WTC11 (cell line): ENCODE data around the gene TGM1. TPM values are rescaled to one million over a fixed set of nuclear protein-coding genes. Genes with fewer than 3 reads are reported as not detected.

ENCODE experiments used
- ATAC-seq: fragments of 200-7000 bp; cut with Tn5 transposase; 2 replicates; pipeline ENCODE4 v1.10.0; 2021; ENCODE audit warnings: mild to moderate bottlenecking, moderate library complexity
- CTCF ChIA-PET: fragments of 300-600 bp; sonication (Branson Sonifier 250); formaldehyde crosslinking; loops from one replicate; lab custom pipeline; 2021; ENCODE audit warnings: antibody characterized with exemption; lab: Charles Lee
- POLR2A ChIA-PET: fragments of 350-600 bp; sonication (Branson Sonifier 250); formaldehyde crosslinking; loops from one replicate; lab custom pipeline; 2021; ENCODE audit warnings: antibody characterized with exemption; lab: Charles Lee
- DNase-seq: peaks from one replicate; pipeline ENCODE4 v3.0.0; 2021; ENCODE audit warnings: low spot score
- H3K27ac Mint-ChIP-seq: 2 replicates; pipeline ENCODE4 v1.8.0; 2021; ENCODE audit warnings: mixed read lengths
- H3K27me3 Mint-ChIP-seq: 2 replicates; pipeline ENCODE4 v1.8.0; 2021; ENCODE audit warnings: low read depth, mild to moderate bottlenecking, moderate library complexity, mixed read lengths
- H3K36me3 Mint-ChIP-seq: 2 replicates; pipeline ENCODE4 v1.8.0; 2021; ENCODE audit warnings: mixed read lengths
- H3K4me1 Mint-ChIP-seq: 2 replicates; pipeline ENCODE4 v1.8.0; 2022; ENCODE audit warnings: mixed read lengths
- H3K4me3 Mint-ChIP-seq: 2 replicates; pipeline ENCODE4 v1.8.0; 2021; ENCODE audit warnings: mild to moderate bottlenecking, moderate library complexity, mixed read lengths
- H3K9me3 Mint-ChIP-seq: 2 replicates; pipeline ENCODE4 v1.8.0; 2021; ENCODE audit warnings: mixed read lengths
- ELF4 ChIP-seq: sonication (generic); formaldehyde crosslinking; IDR thresholded peaks from 2 replicates; pipeline ENCODE4 v1.8.1; 2022; ENCODE audit warnings: low read depth, mild to moderate bottlenecking, moderate library complexity, missing genetic modification reagents
- ESRRA ChIP-seq: sonication (generic); formaldehyde crosslinking; IDR thresholded peaks from 2 replicates; pipeline ENCODE4 v1.8.1; 2022; ENCODE audit warnings: mild to moderate bottlenecking, missing genetic modification reagents, borderline replicate concordance
- ETV6 ChIP-seq: sonication (generic); formaldehyde crosslinking; IDR thresholded peaks from 2 replicates; pipeline ENCODE4 v1.8.1; 2022; ENCODE audit warnings: mild to moderate bottlenecking, missing genetic modification reagents
- GABPB1 ChIP-seq: sonication (generic); formaldehyde crosslinking; IDR thresholded peaks from 2 replicates; pipeline ENCODE4 v1.8.1; 2023; ENCODE audit warnings: mild to moderate bottlenecking, missing genetic modification reagents
- NR1H2 ChIP-seq: sonication (generic); formaldehyde crosslinking; IDR thresholded peaks from 2 replicates; pipeline ENCODE4 v1.9.0; 2021; ENCODE audit warnings: mild to moderate bottlenecking, moderate library complexity, missing genetic modification reagents
- ZNF121 ChIP-seq: sonication (generic); formaldehyde crosslinking; IDR thresholded peaks from 2 replicates; pipeline ENCODE4 v1.8.0; 2023; ENCODE audit warnings: missing genetic modification reagents
- ZNF138 ChIP-seq: sonication (generic); formaldehyde crosslinking; conservative IDR thresholded peaks from 2 replicates; pipeline ENCODE4 v1.8.1; 2022; ENCODE audit warnings: mild to moderate bottlenecking, moderate library complexity, missing genetic modification reagents
- ZNF219 ChIP-seq: sonication (generic); formaldehyde crosslinking; IDR thresholded peaks from 2 replicates; pipeline ENCODE4 v1.8.0; 2023; ENCODE audit warnings: missing genetic modification reagents, mild to moderate bottlenecking, borderline replicate concordance
- ZNF232 ChIP-seq: sonication (generic); formaldehyde crosslinking; IDR thresholded peaks from 2 replicates; pipeline ENCODE4 v1.8.0; 2022; ENCODE audit warnings: mild to moderate bottlenecking, missing genetic modification reagents
- ZNF423 ChIP-seq: fragments of 250-450 bp; sonication (Bioruptor Pico); IDR thresholded peaks from 2 replicates; pipeline ENCODE4 v2.1.2; 2022; ENCODE audit warnings: mild to moderate bottlenecking, moderate library complexity
- total RNA-seq: library from RNA; stranded (reverse); gene quantifications from 3 replicates; pipeline ENCODE4 v1.2.3, GENCODE V29; 2021
- TF ChIP-seq, protein P1 (sequence below): fragments of 250-450 bp; sonication (Bioruptor Pico); IDR thresholded peaks from 2 replicates; pipeline ENCODE4 v1.9.0; 2021; ENCODE audit warnings: mild to moderate bottlenecking
- TF ChIP-seq, protein P2 (sequence below): sonication (generic); formaldehyde crosslinking; IDR thresholded peaks from 2 replicates; pipeline ENCODE4 v1.8.0; 2022; ENCODE audit warnings: mild to moderate bottlenecking, missing genetic modification reagents
- TF ChIP-seq, protein P3 (sequence below): sonication (generic); formaldehyde crosslinking; IDR thresholded peaks from 2 replicates; pipeline ENCODE4 v1.8.1; 2023; ENCODE audit warnings: mild to moderate bottlenecking, missing genetic modification reagents, borderline replicate concordance
- TF ChIP-seq, protein P4 (sequence below): sonication (generic); formaldehyde crosslinking; conservative IDR thresholded peaks from 2 replicates; pipeline ENCODE4 v1.8.1; 2023; ENCODE audit warnings: mild to moderate bottlenecking, low read depth, missing genetic modification reagents, moderate library complexity
- TF ChIP-seq, protein P5 (sequence below): sonication (generic); formaldehyde crosslinking; IDR thresholded peaks from 2 replicates; pipeline ENCODE4 v1.8.1; 2023; ENCODE audit warnings: mild to moderate bottlenecking, missing genetic modification reagents, moderate library complexity
- TF ChIP-seq, protein P6 (sequence below): sonication (generic); formaldehyde crosslinking; IDR thresholded peaks from 2 replicates; pipeline ENCODE4 v1.8.1; 2023; ENCODE audit warnings: mild to moderate bottlenecking, missing genetic modification reagents, moderate library complexity
- TF ChIP-seq, protein P7 (sequence below): sonication (generic); formaldehyde crosslinking; IDR thresholded peaks from 2 replicates; pipeline ENCODE4 v1.8.0; 2022; ENCODE audit warnings: mild to moderate bottlenecking, missing genetic modification reagents
- TF ChIP-seq, protein P8 (sequence below): fragments of 250-450 bp; sonication (Bioruptor Pico); IDR thresholded peaks from 2 replicates; pipeline ENCODE4 v1.9.0; 2021; ENCODE audit warnings: mild to moderate bottlenecking
- TF ChIP-seq, protein P9 (sequence below): sonication (generic); formaldehyde crosslinking; IDR thresholded peaks from 2 replicates; pipeline ENCODE4 v1.8.1; 2022; ENCODE audit warnings: mild to moderate bottlenecking, missing genetic modification reagents, moderate library complexity, borderline replicate concordance

TGM1 gene
- total RNA-seq, 1 experiment from 2014 or later, result 5.2 TPM

DNA sequence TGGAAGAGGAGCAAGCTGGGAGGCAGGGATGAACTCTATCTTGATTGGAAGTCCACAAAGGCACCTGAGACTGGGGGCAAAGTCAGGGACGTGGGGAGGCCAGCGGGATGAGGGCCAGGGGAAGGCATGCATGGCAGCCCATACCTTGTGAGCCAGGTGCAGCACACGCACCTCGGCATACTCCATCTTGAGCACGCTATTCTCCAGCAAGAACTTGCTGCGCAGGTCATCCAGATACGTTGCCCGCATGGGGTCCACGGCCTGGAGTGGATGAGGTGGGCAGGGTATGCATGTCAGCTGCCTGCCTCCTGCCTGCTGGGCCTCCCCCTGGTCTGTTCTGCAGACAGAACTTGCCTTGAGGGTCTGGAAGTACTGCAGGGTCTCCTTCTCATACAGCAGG, 4.5 kb upstream of the TGM1 start (continued):
- TF ChIP-seq, protein P1, sequence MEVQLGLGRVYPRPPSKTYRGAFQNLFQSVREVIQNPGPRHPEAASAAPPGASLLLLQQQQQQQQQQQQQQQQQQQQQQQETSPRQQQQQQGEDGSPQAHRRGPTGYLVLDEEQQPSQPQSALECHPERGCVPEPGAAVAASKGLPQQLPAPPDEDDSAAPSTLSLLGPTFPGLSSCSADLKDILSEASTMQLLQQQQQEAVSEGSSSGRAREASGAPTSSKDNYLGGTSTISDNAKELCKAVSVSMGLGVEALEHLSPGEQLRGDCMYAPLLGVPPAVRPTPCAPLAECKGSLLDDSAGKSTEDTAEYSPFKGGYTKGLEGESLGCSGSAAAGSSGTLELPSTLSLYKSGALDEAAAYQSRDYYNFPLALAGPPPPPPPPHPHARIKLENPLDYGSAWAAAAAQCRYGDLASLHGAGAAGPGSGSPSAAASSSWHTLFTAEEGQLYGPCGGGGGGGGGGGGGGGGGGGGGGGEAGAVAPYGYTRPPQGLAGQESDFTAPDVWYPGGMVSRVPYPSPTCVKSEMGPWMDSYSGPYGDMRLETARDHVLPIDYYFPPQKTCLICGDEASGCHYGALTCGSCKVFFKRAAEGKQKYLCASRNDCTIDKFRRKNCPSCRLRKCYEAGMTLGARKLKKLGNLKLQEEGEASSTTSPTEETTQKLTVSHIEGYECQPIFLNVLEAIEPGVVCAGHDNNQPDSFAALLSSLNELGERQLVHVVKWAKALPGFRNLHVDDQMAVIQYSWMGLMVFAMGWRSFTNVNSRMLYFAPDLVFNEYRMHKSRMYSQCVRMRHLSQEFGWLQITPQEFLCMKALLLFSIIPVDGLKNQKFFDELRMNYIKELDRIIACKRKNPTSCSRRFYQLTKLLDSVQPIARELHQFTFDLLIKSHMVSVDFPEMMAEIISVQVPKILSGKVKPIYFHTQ (CRISPR knock-in tag), result no peak
- TF ChIP-seq, protein P2, sequence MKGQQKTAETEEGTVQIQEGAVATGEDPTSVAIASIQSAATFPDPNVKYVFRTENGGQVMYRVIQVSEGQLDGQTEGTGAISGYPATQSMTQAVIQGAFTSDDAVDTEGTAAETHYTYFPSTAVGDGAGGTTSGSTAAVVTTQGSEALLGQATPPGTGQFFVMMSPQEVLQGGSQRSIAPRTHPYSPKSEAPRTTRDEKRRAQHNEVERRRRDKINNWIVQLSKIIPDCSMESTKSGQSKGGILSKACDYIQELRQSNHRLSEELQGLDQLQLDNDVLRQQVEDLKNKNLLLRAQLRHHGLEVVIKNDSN (CRISPR knock-in tag), result no peak
- TF ChIP-seq NR1H2 (CRISPR knock-in tag) (no peak), ZNF121 (no peak), ZNF232 (no peak), ESRRA (CRISPR knock-in tag) (no peak)

DNA sequence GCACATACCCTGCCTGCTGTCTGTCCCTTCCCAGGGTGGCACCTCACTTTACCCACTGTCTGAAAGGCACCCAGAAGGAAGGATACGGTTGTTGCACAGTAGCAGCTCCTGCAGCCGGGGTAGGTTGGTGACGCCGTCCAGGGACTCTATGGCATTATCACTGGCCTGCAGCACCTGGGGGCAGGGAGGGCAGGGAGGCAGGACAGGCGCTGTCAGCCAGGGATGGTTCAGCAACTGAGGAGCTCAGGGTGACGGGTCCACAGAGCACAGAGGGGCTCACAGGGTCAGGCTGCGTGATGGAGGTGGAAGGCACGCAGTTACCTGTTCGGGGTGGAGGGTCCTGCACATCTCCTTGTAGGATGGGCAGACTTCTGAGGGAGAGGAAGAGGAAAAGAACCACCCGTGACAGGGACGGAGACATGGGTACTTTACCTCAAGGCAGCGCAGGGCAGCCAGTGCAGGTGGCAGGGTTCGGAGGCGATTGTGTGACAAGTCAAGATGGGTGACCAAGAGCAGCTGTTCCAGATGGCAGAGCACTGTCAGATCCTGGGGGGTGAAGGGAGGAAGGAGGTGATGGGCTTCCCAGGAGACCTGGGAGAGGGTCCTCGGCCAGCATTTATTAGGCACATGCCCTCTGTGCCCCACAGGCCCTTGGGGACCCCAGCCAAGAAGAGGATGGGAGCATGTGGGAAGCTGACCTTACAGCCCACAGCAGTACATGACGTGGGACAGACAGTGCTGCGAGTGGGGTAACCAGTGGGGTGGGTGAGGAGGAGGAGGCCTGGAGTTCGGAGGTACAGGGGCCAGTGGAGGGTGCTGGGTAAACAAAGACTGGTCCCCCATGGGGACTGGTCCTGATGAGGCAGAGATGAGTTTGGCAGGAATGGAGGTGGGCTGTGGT, 3.6 kb upstream of the TGM1 start:
- TF ChIP-seq, protein P3, sequence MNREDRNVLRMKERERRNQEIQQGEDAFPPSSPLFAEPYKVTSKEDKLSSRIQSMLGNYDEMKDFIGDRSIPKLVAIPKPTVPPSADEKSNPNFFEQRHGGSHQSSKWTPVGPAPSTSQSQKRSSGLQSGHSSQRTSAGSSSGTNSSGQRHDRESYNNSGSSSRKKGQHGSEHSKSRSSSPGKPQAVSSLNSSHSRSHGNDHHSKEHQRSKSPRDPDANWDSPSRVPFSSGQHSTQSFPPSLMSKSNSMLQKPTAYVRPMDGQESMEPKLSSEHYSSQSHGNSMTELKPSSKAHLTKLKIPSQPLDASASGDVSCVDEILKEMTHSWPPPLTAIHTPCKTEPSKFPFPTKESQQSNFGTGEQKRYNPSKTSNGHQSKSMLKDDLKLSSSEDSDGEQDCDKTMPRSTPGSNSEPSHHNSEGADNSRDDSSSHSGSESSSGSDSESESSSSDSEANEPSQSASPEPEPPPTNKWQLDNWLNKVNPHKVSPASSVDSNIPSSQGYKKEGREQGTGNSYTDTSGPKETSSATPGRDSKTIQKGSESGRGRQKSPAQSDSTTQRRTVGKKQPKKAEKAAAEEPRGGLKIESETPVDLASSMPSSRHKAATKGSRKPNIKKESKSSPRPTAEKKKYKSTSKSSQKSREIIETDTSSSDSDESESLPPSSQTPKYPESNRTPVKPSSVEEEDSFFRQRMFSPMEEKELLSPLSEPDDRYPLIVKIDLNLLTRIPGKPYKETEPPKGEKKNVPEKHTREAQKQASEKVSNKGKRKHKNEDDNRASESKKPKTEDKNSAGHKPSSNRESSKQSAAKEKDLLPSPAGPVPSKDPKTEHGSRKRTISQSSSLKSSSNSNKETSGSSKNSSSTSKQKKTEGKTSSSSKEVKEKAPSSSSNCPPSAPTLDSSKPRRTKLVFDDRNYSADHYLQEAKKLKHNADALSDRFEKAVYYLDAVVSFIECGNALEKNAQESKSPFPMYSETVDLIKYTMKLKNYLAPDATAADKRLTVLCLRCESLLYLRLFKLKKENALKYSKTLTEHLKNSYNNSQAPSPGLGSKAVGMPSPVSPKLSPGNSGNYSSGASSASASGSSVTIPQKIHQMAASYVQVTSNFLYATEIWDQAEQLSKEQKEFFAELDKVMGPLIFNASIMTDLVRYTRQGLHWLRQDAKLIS (CRISPR knock-in tag), result no peak
- TF ChIP-seq ZNF232 (no peak), ZNF423 (CRISPR knock-in tag) (no peak), ZNF219 (CRISPR knock-in tag) (no peak), ZNF121 (no peak), ELF4 (CRISPR knock-in tag) (no peak), GABPB1 (CRISPR knock-in tag) (no peak), ZNF138 (CRISPR knock-in tag) (no peak), ETV6 (no peak)
- TF ChIP-seq, protein P4, sequence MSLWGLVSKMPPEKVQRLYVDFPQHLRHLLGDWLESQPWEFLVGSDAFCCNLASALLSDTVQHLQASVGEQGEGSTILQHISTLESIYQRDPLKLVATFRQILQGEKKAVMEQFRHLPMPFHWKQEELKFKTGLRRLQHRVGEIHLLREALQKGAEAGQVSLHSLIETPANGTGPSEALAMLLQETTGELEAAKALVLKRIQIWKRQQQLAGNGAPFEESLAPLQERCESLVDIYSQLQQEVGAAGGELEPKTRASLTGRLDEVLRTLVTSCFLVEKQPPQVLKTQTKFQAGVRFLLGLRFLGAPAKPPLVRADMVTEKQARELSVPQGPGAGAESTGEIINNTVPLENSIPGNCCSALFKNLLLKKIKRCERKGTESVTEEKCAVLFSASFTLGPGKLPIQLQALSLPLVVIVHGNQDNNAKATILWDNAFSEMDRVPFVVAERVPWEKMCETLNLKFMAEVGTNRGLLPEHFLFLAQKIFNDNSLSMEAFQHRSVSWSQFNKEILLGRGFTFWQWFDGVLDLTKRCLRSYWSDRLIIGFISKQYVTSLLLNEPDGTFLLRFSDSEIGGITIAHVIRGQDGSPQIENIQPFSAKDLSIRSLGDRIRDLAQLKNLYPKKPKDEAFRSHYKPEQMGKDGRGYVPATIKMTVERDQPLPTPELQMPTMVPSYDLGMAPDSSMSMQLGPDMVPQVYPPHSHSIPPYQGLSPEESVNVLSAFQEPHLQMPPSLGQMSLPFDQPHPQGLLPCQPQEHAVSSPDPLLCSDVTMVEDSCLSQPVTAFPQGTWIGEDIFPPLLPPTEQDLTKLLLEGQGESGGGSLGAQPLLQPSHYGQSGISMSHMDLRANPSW (CRISPR knock-in tag), result no peak
- TF ChIP-seq, protein P5, sequence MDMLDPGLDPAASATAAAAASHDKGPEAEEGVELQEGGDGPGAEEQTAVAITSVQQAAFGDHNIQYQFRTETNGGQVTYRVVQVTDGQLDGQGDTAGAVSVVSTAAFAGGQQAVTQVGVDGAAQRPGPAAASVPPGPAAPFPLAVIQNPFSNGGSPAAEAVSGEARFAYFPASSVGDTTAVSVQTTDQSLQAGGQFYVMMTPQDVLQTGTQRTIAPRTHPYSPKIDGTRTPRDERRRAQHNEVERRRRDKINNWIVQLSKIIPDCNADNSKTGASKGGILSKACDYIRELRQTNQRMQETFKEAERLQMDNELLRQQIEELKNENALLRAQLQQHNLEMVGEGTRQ, result no peak
- TF ChIP-seq, protein P6, sequence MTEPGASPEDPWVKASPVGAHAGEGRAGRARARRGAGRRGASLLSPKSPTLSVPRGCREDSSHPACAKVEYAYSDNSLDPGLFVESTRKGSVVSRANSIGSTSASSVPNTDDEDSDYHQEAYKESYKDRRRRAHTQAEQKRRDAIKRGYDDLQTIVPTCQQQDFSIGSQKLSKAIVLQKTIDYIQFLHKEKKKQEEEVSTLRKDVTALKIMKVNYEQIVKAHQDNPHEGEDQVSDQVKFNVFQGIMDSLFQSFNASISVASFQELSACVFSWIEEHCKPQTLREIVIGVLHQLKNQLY (CRISPR knock-in tag), result no peak
- TF ChIP-seq, protein P7, sequence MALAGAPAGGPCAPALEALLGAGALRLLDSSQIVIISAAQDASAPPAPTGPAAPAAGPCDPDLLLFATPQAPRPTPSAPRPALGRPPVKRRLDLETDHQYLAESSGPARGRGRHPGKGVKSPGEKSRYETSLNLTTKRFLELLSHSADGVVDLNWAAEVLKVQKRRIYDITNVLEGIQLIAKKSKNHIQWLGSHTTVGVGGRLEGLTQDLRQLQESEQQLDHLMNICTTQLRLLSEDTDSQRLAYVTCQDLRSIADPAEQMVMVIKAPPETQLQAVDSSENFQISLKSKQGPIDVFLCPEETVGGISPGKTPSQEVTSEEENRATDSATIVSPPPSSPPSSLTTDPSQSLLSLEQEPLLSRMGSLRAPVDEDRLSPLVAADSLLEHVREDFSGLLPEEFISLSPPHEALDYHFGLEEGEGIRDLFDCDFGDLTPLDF (CRISPR knock-in tag), result no peak
- TF ChIP-seq, protein P8, sequence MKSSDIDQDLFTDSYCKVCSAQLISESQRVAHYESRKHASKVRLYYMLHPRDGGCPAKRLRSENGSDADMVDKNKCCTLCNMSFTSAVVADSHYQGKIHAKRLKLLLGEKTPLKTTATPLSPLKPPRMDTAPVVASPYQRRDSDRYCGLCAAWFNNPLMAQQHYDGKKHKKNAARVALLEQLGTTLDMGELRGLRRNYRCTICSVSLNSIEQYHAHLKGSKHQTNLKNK (CRISPR knock-in tag), result no peak
- TF ChIP-seq, protein P9, sequence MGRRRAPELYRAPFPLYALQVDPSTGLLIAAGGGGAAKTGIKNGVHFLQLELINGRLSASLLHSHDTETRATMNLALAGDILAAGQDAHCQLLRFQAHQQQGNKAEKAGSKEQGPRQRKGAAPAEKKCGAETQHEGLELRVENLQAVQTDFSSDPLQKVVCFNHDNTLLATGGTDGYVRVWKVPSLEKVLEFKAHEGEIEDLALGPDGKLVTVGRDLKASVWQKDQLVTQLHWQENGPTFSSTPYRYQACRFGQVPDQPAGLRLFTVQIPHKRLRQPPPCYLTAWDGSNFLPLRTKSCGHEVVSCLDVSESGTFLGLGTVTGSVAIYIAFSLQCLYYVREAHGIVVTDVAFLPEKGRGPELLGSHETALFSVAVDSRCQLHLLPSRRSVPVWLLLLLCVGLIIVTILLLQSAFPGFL (CRISPR knock-in tag), result no peak
- ATAC-seq, result no peak
- Mint-ChIP-seq H3K4me1 (no peaks in the 10 kb centered on the region; the same call in 1 of the 2 replicates), H3K4me3 (no peak overlapping the region), H3K27ac (no peak overlapping the region), H3K36me3 (peaks cover 4% of the 10 kb centered on the region; the same call in 1 of the 2 replicates), H3K9me3 (no peaks in the 10 kb centered on the region), H3K27me3 (no peaks in the 10 kb centered on the region)
- no peak for DNase-seq
- ChIA-PET POLR2A (no interaction called here), CTCF (interaction anchor here (2.2 kb wide), 1 partner anchor 24 kb away, joined by 12 read pairs; the partner anchor contains the start of gene TINF2)
